ENCODE data around the gene AAK1. TPM values are rescaled to one million over a fixed set of nuclear protein-coding genes. Genes with fewer than 3 reads are reported as not detected.

Gene AAK1
- total RNA-seq, 1 experiment from 2014 or later, result 40.5 TPM

DNA sequence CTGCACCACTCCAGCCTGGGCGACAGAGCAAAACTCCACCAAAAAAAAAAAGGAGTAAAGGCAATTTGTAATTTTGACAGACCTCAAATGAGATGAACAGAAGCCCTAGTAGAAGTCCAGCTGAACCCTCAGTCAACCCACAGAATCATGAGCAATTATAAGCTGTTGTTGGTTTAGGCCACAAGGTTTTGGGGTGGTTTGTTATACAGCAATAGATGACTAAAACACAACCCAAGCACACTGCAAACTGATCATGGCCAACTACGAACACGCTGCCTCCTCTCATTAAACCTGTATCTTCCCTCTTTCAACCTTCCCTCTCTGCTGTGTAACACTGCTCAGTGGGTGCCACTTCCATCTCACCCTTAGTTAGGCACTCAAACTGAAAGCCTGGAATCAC, 22.1 kb downstream of the AAK1 start:
- BruUV-seq (replicated peaks), result no TSS peak
- Histone ChIP-seq H3K4me3 (ENCODE audit: low read depth, low read length, poor library complexity, severe bottlenecking) (no peak overlapping the region), H3K36me3 (ENCODE audit: insufficient read depth, low read length, poor library complexity, severe bottlenecking) (no peaks in the 10 kb centered on the region), H3K27me3 (replicated peaks; ENCODE audit: insufficient read depth, low read depth, low read length, poor library complexity) (no peaks in the 10 kb centered on the region), H3K27ac (ENCODE audit: low read depth, low read length, poor library complexity, severe bottlenecking) (no peak overlapping the region), H3K4me1 (ENCODE audit: insufficient read depth, low read length, poor library complexity, severe bottlenecking) (no peaks in the 10 kb centered on the region), H3K9me3 (ENCODE audit: low read depth, low read length, poor library complexity, severe bottlenecking) (no peaks in the 10 kb centered on the region)
- POLR2A ChIA-PET (ENCODE audit: low non-redundant PET), result no interaction called here
- CTCF ChIA-PET, result no interaction called here
- intact Hi-C loops (cut with micrococcal nuclease; ENCODE audit: unreplicated experiment), result no loop called here
- DNase-seq (ENCODE audit: low spot score), result no peak
- TF ChIP-seq EZH2 (IDR thresholded peaks at IDR 0.05; ENCODE audit: borderline replicate concordance, low read depth, low read length, poor library complexity, severe bottlenecking), result no peak
- TF ChIP-seq CTCF (conservative IDR thresholded peaks at IDR 0.05; ENCODE audit: low read depth, low read length), result no peak

- no peak for TF ChIP-seq EZH2 (IDR thresholded peaks at IDR 0.05; ENCODE audit: borderline replicate concordance, low read depth, low read length, poor library complexity, severe bottlenecking)
- TF ChIP-seq CTCF (conservative IDR thresholded peaks at IDR 0.05; ENCODE audit: low read depth, low read length), result no peak
- DNase-seq (ENCODE audit: low spot score), result no peak
- Histone ChIP-seq H3K27ac (ENCODE audit: low read depth, low read length, poor library complexity, severe bottlenecking) (no peak overlapping the region), H3K36me3 (ENCODE audit: insufficient read depth, low read length, poor library complexity, severe bottlenecking) (no peaks in the 10 kb centered on the region), H3K9me3 (ENCODE audit: low read depth, low read length, poor library complexity, severe bottlenecking) (no peaks in the 10 kb centered on the region), H3K4me1 (ENCODE audit: insufficient read depth, low read length, poor library complexity, severe bottlenecking) (no peaks in the 10 kb centered on the region), H3K27me3 (replicated peaks; ENCODE audit: insufficient read depth, low read depth, low read length, poor library complexity) (no peaks in the 10 kb centered on the region), H3K4me3 (ENCODE audit: low read depth, low read length, poor library complexity, severe bottlenecking) (no peak overlapping the region)
- POLR2A ChIA-PET (ENCODE audit: low non-redundant PET), result no interaction called here
- CTCF ChIA-PET, result no interaction called here
- BruUV-seq (replicated peaks), result no TSS peak
- intact Hi-C loops (cut with micrococcal nuclease; ENCODE audit: unreplicated experiment), result no loop called here
Observed at GRCh38 chr2:69620870-69621269, 22.7 kb downstream of the AAK1 start.

GRCh38 chr2:69619725-69620124, 23.8 kb downstream of the AAK1 start:
- Histone ChIP-seq H3K36me3 (ENCODE audit: insufficient read depth, low read length, poor library complexity, severe bottlenecking) (no peaks in the 10 kb centered on the region), H3K27ac (ENCODE audit: low read depth, low read length, poor library complexity, severe bottlenecking) (no peak overlapping the region), H3K4me3 (ENCODE audit: low read depth, low read length, poor library complexity, severe bottlenecking) (no peak overlapping the region), H3K27me3 (replicated peaks; ENCODE audit: insufficient read depth, low read depth, low read length, poor library complexity) (no peaks in the 10 kb centered on the region), H3K4me1 (ENCODE audit: insufficient read depth, low read length, poor library complexity, severe bottlenecking) (no peaks in the 10 kb centered on the region), H3K9me3 (ENCODE audit: low read depth, low read length, poor library complexity, severe bottlenecking) (no peaks in the 10 kb centered on the region)
- no peak for DNase-seq (ENCODE audit: low spot score)
- no TSS peak for BruUV-seq (replicated peaks)
- CTCF ChIA-PET, result no interaction called here
- TF ChIP-seq CTCF (conservative IDR thresholded peaks at IDR 0.05; ENCODE audit: low read depth, low read length) (no peak), EZH2 (IDR thresholded peaks at IDR 0.05; ENCODE audit: borderline replicate concordance, low read depth, low read length, poor library complexity, severe bottlenecking) (no peak)
- intact Hi-C loops (cut with micrococcal nuclease; ENCODE audit: unreplicated experiment), result no loop called here
- POLR2A ChIA-PET (ENCODE audit: low non-redundant PET), result no interaction called here

All from A673 (cell line).